Lower lobe of right lung (tissue), 2 donors: Measurements from ENCODE around the gene TAF1C. TPM values are rescaled to one million over a fixed set of nuclear protein-coding genes. Genes with fewer than 3 reads are reported as not detected.

Source experiments
- ATAC-seq, 2 donors: fragments of 200-7000 bp; cut with Tn5 transposase; one replicate each; pipeline ENCODE4 v1.9.1; 2020 to 2022; ENCODE audit warnings: mild to moderate bottlenecking in 2 of 2, moderate library complexity in 2 of 2
- DNase-seq: peaks from one replicate; pipeline ENCODE4 v3.0.0-alpha.2; 2020
- H3K27ac ChIP-seq: fragments of 200-600 bp; one replicate; pipeline ENCODE4 v1.8.0; 2022
- H3K27me3 ChIP-seq: fragments of 200-600 bp; one replicate; pipeline ENCODE4 v1.8.0; 2022; ENCODE audit warnings: low read depth
- H3K36me3 ChIP-seq: fragments of 200-600 bp; one replicate; pipeline ENCODE4 v1.8.0; 2022; ENCODE audit warnings: mild to moderate bottlenecking
- H3K4me1 ChIP-seq: fragments of 200-600 bp; one replicate; pipeline ENCODE4 v1.8.0; 2022
- H3K4me3 ChIP-seq: fragments of 200-600 bp; one replicate; pipeline ENCODE4 v1.8.0; 2022; ENCODE audit warnings: mild to moderate bottlenecking
- H3K9me3 ChIP-seq: fragments of 200-600 bp; one replicate; pipeline ENCODE4 v1.8.0; 2022
- CTCF ChIP-seq: fragments of 200-600 bp; IDR thresholded peaks from one replicate; pipeline ENCODE4 v1.8.0; 2022; ENCODE audit warnings: antibody characterized with exemption, mild to moderate bottlenecking
- intact Hi-C: fragments of 100-400 bp; cut with DNase I; formaldehyde crosslinking; loops from one replicate; pipeline ENCODE4 v1.11.0; 2022
- long read RNA-seq: library from polyadenylated mRNA; unstranded; transcript quantifications from one replicate; pipeline ENCODE4 v2.0.0, GENCODE V29; 2021
- total RNA-seq: library from RNA; stranded (reverse); fragmentation: NEBNext Ultra II Directional; extraction: Animal tissue kit (Norgen Biotek cat#: 25700); gene quantifications from one replicate; pipeline ENCODE4 v1.2.1, GENCODE V29; 2021
- donor health status: DM: no; HTN: yes; CAD: no; lungs with severe emphysema.

Gene TAF1C, protein sequence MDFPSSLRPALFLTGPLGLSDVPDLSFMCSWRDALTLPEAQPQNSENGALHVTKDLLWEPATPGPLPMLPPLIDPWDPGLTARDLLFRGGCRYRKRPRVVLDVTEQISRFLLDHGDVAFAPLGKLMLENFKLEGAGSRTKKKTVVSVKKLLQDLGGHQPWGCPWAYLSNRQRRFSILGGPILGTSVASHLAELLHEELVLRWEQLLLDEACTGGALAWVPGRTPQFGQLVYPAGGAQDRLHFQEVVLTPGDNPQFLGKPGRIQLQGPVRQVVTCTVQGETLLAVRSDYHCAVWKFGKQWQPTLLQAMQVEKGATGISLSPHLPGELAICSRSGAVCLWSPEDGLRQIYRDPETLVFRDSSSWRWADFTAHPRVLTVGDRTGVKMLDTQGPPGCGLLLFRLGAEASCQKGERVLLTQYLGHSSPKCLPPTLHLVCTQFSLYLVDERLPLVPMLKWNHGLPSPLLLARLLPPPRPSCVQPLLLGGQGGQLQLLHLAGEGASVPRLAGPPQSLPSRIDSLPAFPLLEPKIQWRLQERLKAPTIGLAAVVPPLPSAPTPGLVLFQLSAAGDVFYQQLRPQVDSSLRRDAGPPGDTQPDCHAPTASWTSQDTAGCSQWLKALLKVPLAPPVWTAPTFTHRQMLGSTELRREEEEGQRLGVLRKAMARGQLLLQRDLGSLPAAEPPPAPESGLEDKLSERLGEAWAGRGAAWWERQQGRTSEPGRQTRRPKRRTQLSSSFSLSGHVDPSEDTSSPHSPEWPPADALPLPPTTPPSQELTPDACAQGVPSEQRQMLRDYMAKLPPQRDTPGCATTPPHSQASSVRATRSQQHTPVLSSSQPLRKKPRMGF
- total RNA-seq, result 60.6 TPM
- long read RNA-seq, full-length matches to known transcripts, result 5 of 75 reads
- long read RNA-seq, partial matches to known transcripts, result 29 of 75 reads
- long read RNA-seq, other reads (novel, unspliced or antisense), result 41 of 75 reads

GRCh38 chr16:84186685-84187437 lies at the start of gene TAF1C:
TAF1C (minus strand) TSS chr16:84187057; CDS start chr16:84184988, 2,069 bp downstream.
- H3K9me3 ChIP-seq, result no peaks in the 10 kb centered on the region
- DNase-seq (peak; percentile 96), ATAC-seq (peak; percentile 97 to 98)
- peak within 1 kb of the TSS; percentile 93 for H3K4me3 ChIP-seq
- TF ChIP-seq CTCF, result peak; percentile 92
- intact Hi-C loops, result no loop called here
- H3K27me3 ChIP-seq, result no peaks in the 10 kb centered on the region
- peaks cover 19% of the 10 kb centered on the region for H3K36me3 ChIP-seq
- peak within 1 kb of the TSS; percentile 85 for H3K27ac ChIP-seq
- peaks cover 36% of the 10 kb centered on the region for H3K4me1 ChIP-seq

DNA sequence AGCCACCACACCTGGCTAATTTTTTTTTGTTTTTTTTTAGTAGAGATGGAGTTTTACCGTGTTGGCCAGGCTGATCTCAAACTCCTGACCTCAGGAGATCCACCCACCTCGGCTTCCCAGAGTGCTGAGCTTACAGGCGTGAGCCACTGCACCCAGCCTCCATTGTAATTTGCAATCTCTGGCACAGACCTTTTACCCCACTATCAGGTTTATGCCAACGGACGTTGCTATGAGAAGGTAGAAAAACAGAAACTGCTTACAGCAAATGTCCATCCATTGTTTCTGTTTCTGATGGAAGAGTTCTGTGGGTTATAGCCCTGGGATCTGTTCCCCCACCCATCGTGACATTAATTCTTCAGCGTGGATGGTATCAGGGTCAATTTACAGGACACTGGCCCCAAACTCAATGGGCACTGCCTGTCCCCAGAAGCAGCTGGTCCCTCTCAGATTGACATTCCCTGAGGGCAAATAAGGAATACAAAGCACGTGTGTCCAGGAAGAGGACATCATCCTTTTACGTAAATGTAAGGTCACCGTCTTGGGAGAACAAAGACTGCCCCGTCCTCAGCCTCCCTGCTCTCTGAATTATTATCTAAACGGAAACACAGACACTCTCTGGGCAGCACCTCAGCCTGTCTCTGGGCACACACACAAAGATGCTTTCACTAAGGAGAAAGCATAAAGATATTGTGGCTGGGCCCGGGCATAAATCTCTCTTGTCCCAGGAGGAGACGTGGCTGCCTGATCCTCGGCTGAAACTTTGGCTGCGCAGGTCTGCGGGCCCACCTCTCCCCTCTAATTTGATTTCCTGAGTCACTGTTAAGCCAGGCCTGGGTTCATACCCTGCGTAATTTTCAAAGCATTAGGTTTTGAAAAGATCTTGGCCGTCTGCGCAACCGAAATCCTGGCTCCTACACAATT lies 47.7 kb upstream of the TAF1C start:
- ATAC-seq (no peak), DNase-seq (no peak)
- H3K9me3 ChIP-seq, result no peaks in the 10 kb centered on the region
- intact Hi-C loops, result no loop called here
- TF ChIP-seq CTCF, result no peak
- peaks cover 7% of the 10 kb centered on the region for H3K4me1 ChIP-seq
- no peak overlapping the region for H3K4me3 ChIP-seq
- H3K27me3 ChIP-seq, result no peaks in the 10 kb centered on the region
- H3K36me3 ChIP-seq, result no peaks in the 10 kb centered on the region
- no peak overlapping the region for H3K27ac ChIP-seq

- ATAC-seq (no peak), DNase-seq (no peak)
- Histone ChIP-seq H3K9me3 (no peaks in the 10 kb centered on the region), H3K4me3 (no peak overlapping the region), H3K27ac (no peak overlapping the region), H3K27me3 (no peaks in the 10 kb centered on the region), H3K36me3 (no peaks in the 10 kb centered on the region), H3K4me1 (no peaks in the 10 kb centered on the region)
- intact Hi-C loops, result no loop called here
- TF ChIP-seq CTCF, result no peak
Observed at GRCh38 chr16:84233748-84234147, 46.9 kb upstream of the TAF1C start.

DNA sequence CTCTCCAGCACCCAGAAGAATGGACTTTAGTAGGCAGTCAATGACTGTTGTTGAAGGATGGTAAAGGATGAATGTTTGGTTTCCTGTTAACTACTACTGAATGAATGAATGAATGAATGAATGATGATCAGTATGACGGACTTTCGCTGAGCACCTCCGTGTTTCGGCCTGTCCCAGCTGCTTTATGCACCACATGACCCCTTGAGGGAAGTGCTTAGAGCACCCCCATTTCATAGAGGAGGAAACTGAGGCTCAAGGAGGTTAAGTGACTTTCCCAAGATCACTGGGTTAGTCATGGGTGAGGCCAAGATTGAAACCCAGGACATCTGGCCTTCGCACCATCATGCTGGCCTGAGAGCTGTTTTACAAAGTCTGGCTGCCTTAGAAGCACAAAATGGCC lies 46.1 kb upstream of the TAF1C start:
- Histone ChIP-seq H3K4me3 (no peak overlapping the region), H3K4me1 (peaks cover 2% of the 10 kb centered on the region), H3K27me3 (no peaks in the 10 kb centered on the region), H3K36me3 (no peaks in the 10 kb centered on the region), H3K27ac (no peak overlapping the region), H3K9me3 (no peaks in the 10 kb centered on the region)
- DNase-seq (peak; percentile 3), ATAC-seq (no peak)
- TF ChIP-seq CTCF, result no peak
- intact Hi-C loops, result no loop called here
